ENCODE results near the gene AMIGO2. TPM values are rescaled to one million over a fixed set of nuclear protein-coding genes. Genes with fewer than 3 reads are reported as not detected.

AMIGO2 gene
- total RNA-seq, 1 experiment from 2014 or later = 8.6 TPM

DNA sequence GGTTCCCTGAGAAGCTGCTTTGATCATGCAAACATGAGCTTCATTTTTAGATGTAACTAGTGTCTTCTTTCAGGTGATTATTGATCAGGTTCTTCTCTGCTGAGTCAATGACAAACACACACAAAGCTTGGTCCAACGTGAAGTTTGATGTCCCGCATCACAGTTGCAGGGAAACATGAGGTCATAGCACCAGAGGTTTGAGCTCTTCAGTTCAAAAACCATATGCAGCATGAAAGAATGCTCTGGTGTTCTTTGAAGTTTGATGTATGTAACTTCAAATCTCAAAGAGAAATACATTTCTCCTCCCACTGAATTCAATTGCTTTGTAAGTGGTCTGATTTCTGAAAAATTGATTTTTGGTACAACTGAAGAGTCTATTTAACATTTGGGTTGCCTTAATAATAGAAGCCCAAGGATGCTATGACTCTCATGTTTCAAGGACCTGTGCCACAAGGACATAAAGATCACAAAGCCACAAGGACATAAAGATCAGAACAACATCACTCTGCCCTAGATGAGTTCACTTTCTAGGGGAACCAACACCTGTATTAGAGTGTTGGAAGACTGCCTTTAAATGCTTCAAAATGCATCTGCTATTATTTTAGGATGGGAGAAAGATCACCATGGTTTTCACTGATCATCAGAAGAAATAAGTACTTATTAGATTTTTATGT is 31.1 kb upstream of the AMIGO2 start:
- Mint-ChIP-seq H3K9me3 (no peaks in the 10 kb centered on the region), H3K27ac (no peak overlapping the region), H3K4me3 (no peak overlapping the region), H3K4me1 (no peaks in the 10 kb centered on the region), H3K36me3 (ENCODE audit: insufficient read depth in 1 of 3, low read depth in 3 of 3) (no peaks in the 10 kb centered on the region), H3K27me3 (ENCODE audit: low read depth) (no peaks in the 10 kb centered on the region)
- Histone ChIP-seq H2BK15ac (ENCODE audit: low read depth, low read length) (no peak overlapping the region), H3K4me2 (ENCODE audit: insufficient read depth, insufficient read length, low read length) (no peak overlapping the region), H3K9me3 (ENCODE audit: control insufficient read depth, low read depth, low read length) (no peaks in the 10 kb centered on the region), H3T11ph (ENCODE audit: low read length) (no peak overlapping the region), H2BK120ac (ENCODE audit: low read depth, low read length, poor library complexity, severe bottlenecking) (no peak overlapping the region), H3K56ac (ENCODE audit: insufficient read length, low read depth, low read length) (no peak overlapping the region), H4K91ac (ENCODE audit: insufficient read length, low read depth, low read length) (no peak overlapping the region), H3K23me2 (ENCODE audit: insufficient read length, low read depth, low read length, poor library complexity, severe bottlenecking) (no peaks in the 10 kb centered on the region), H3K79me2 (ENCODE audit: insufficient read depth, low read length) (no peaks in the 10 kb centered on the region), H2BK20ac (ENCODE audit: low read depth, low read length, poor library complexity, severe bottlenecking) (no peak overlapping the region), H3K27me3 (ENCODE audit: insufficient read depth, low read length) (no peaks in the 10 kb centered on the region), H2AK5ac (ENCODE audit: insufficient read length, low read length) (no peak overlapping the region), H3K9ac (ENCODE audit: extremely low read depth, insufficient read length, low read length) (no peak overlapping the region), H3K79me1 (ENCODE audit: insufficient read depth, low read depth, low read length, poor library complexity, severe bottlenecking) (no peaks in the 10 kb centered on the region), H3K18ac (ENCODE audit: insufficient read length, low read depth, low read length) (no peak overlapping the region), H3K27ac (ENCODE audit: insufficient read length, low read depth, low read length) (no peak overlapping the region), H4K20me1 (ENCODE audit: control insufficient read depth, insufficient read depth, insufficient read length) (no peaks in the 10 kb centered on the region), H3K4me1 (ENCODE audit: insufficient read depth, low read length) (no peaks in the 10 kb centered on the region), H4K8ac (replicated peaks; ENCODE audit: insufficient read length, low read depth, low read length) (no peak overlapping the region), H2AFZ (ENCODE audit: low read length) (no peak overlapping the region), H3K14ac (ENCODE audit: insufficient read depth, low read length) (no peak overlapping the region), H4K5ac (ENCODE audit: insufficient read length, low read depth, low read length) (no peak overlapping the region), H3K4ac (ENCODE audit: low read depth, low read length) (no peak overlapping the region), H2BK5ac (ENCODE audit: insufficient read length, low read length) (no peak overlapping the region), H3K23ac (ENCODE audit: insufficient read length, low read depth, low read length) (no peak overlapping the region), H2BK12ac (ENCODE audit: insufficient read length, low read depth, low read length) (no peak overlapping the region)
- DNase-seq = no peak
- WGBS (ENCODE audit: extremely low coverage, insufficient read length, low lambda C conversion rate) = no CpG with 5 or more reads among the region's 2 CpGs
- TF ChIP-seq, protein P1, sequence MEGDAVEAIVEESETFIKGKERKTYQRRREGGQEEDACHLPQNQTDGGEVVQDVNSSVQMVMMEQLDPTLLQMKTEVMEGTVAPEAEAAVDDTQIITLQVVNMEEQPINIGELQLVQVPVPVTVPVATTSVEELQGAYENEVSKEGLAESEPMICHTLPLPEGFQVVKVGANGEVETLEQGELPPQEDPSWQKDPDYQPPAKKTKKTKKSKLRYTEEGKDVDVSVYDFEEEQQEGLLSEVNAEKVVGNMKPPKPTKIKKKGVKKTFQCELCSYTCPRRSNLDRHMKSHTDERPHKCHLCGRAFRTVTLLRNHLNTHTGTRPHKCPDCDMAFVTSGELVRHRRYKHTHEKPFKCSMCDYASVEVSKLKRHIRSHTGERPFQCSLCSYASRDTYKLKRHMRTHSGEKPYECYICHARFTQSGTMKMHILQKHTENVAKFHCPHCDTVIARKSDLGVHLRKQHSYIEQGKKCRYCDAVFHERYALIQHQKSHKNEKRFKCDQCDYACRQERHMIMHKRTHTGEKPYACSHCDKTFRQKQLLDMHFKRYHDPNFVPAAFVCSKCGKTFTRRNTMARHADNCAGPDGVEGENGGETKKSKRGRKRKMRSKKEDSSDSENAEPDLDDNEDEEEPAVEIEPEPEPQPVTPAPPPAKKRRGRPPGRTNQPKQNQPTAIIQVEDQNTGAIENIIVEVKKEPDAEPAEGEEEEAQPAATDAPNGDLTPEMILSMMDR (conservative IDR thresholded peaks at IDR 0.05) = no peak
